HepG2 (cell line): ENCODE data around the gene TM4SF18.

ENCODE experiments used
- ARNT ChIP-seq: fragments of 450-650 bp; IDR thresholded peaks from 2 replicates; pipeline ENCODE4 v1.6.1; 2017
- CTCF ChIP-seq: sonication (generic); formaldehyde crosslinking; IDR thresholded peaks from 2 replicates; pipeline ENCODE4 v1.5.0; 2020; ENCODE audit warnings: mild to moderate bottlenecking, missing genetic modification reagents, moderate library complexity
- FLYWCH1 ChIP-seq: sonication (generic); formaldehyde crosslinking; IDR thresholded peaks from 2 replicates; pipeline ENCODE4 v1.8.1; 2023; ENCODE audit warnings: mild to moderate bottlenecking, missing genetic modification reagents
- FOXA1 ChIP-seq, 2 experiments: fragments of 450-650 bp in 1 of 2; sonication (generic) in 1 of 2; formaldehyde crosslinking in 1 of 2; IDR thresholded peaks; 2 replicates each; pipeline versions ENCODE4 v1.4.0 to v1.6.1; 2016 to 2020; ENCODE audit warnings: missing genetic modification reagents in 1 of 2
- HNF1B ChIP-seq: sonication (generic); formaldehyde crosslinking; IDR thresholded peaks from 2 replicates; pipeline ENCODE4 v1.5.1; 2020; ENCODE audit warnings: mild to moderate bottlenecking, moderate library complexity, missing genetic modification reagents
- JDP2 ChIP-seq: sonication (generic); formaldehyde crosslinking; IDR thresholded peaks from 2 replicates; pipeline ENCODE4 v1.8.1; 2022; ENCODE audit warnings: missing genetic modification reagents, borderline replicate concordance
- POLR2A ChIP-seq, 2 experiments: IDR thresholded peaks; 2 replicates each; pipeline ENCODE4 v1.6.1; 2011; ENCODE audit warnings: low read depth in 2 of 2, low read length in 2 of 2, mild to moderate bottlenecking in 1 of 2, moderate library complexity in 1 of 2; ENCODE audit not compliant: insufficient read depth in 1 of 2
- POLR2AphosphoS5 ChIP-seq: IDR thresholded peaks from 2 replicates; pipeline ENCODE4 v1.6.1; 2012; ENCODE audit warnings: low read depth, low read length
- RAD21 ChIP-seq: fragments of 450-650 bp; formaldehyde crosslinking; IDR thresholded peaks from 2 replicates; pipeline ENCODE4 v1.5.0; 2020; ENCODE audit warnings: mild to moderate bottlenecking
- RELA ChIP-seq: sonication (generic); formaldehyde crosslinking; IDR thresholded peaks from 2 replicates; pipeline ENCODE4 v1.4.0; 2020; ENCODE audit warnings: missing genetic modification reagents
- ZNF337 ChIP-seq: sonication (generic); formaldehyde crosslinking; IDR thresholded peaks from 2 replicates; pipeline ENCODE4 v1.5.1; 2020; ENCODE audit warnings: missing genetic modification reagents, low read depth, mild to moderate bottlenecking, borderline replicate concordance
- ZNF761 ChIP-seq: sonication (generic); formaldehyde crosslinking; conservative IDR thresholded peaks from 2 replicates; pipeline ENCODE4 v1.4.0; 2020; ENCODE audit warnings: mild to moderate bottlenecking, missing genetic modification reagents

DNA sequence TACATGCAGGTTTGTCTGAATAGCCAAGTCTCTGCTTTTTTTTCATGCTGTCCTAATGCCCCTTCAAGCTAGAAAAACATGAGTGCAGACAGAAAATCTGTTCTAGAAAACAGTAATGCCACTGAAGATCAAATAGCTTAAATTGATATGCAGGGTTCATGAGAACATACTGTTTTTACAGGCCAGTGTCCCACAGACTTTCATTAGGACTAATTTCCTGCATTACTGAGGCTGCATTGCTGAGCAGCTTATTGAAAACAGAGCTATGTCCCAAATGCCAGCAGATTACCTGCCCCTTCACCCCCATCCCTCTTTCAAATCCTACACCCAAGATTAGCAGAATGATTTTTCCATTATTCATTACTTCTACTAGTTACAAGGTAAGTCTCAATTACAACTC is 665 bp downstream of the TM4SF18 start:
- TF ChIP-seq CTCF (CRISPR knock-in tag) (no peak), FLYWCH1 (CRISPR knock-in tag) (no peak), HNF1B (CRISPR knock-in tag) (no peak), RAD21 (CRISPR knock-in tag) (no peak), JDP2 (CRISPR knock-in tag) (no peak), POLR2A (IDR thresholded peaks at IDR 0.05; ENCODE audit: insufficient read depth in 1 of 2, low read depth in 2 of 2, low read length in 2 of 2) (no peak), ZNF337 (CRISPR knock-in tag) (no peak), FOXA1 (IDR thresholded peaks at IDR 0.05) (no peak), FOXA1 (CRISPR knock-in tag; IDR thresholded peaks at IDR 0.05) (no peak), ZNF761 (CRISPR knock-in tag) (no peak), ARNT (no peak), POLR2AphosphoS5 (no peak), RELA (CRISPR knock-in tag) (no peak)
